ENCODE data around the gene GPATCH8. TPM values are rescaled to one million over a fixed set of nuclear protein-coding genes. Genes with fewer than 3 reads are reported as not detected.

The GPATCH8 gene
- total and polyA plus RNA-seq, 8 donors, result 5.2 to 58.2 (median 19.5) TPM

GRCh38 chr17:44465897-44466296, 37.3 kb downstream of the GPATCH8 start:
- intact Hi-C loops (cut with DNase I; ENCODE audit: low total_unique reads), result no loop called here
- Histone ChIP-seq H3K27ac (no peak overlapping the region), H3K4me3 (no peak overlapping the region), H3K27me3 (no peaks in the 10 kb centered on the region), H3K9me3 (no peaks in the 10 kb centered on the region), H3K4me1 (peaks cover 0 to 54% (median 22%) of the 10 kb centered on the region in 4 donors), H3K36me3 (peaks cover 0 to 31% (median 20%) of the 10 kb centered on the region in 4 donors)
- TF ChIP-seq CTCF (IDR thresholded peaks at IDR 0.05) (no peak), POLR2AphosphoS5 (IDR thresholded peaks at IDR 0.05) (no peak), POLR2A (IDR thresholded peaks at IDR 0.05) (no peak), EP300 (IDR thresholded peaks at IDR 0.05) (no peak)
- 92 to 94% (median 92%) methylated on average over 3 of the region's 3 CpGs for WGBS, 5 donors
- no peak for DNase-seq

- Histone ChIP-seq H3K27ac (no peak overlapping the region), H3K4me3 (no peak overlapping the region), H3K9me3 (no peaks in the 10 kb centered on the region), H3K4me1 (peaks cover 0 to 54% (median 22%) of the 10 kb centered on the region in 4 donors), H3K27me3 (no peaks in the 10 kb centered on the region), H3K36me3 (peaks cover 0 to 32% (median 18%) of the 10 kb centered on the region in 4 donors)
- 95 to 99% (median 97%) methylated on average over 2 of the region's 2 CpGs for WGBS, 5 donors
- intact Hi-C loops (cut with DNase I; ENCODE audit: low total_unique reads), result no loop called here
- DNase-seq, result no peak
- no peak for TF ChIP-seq POLR2A (IDR thresholded peaks at IDR 0.05)
- TF ChIP-seq POLR2AphosphoS5 (IDR thresholded peaks at IDR 0.05), result no peak
- TF ChIP-seq EP300 (IDR thresholded peaks at IDR 0.05), result no peak
- no peak for TF ChIP-seq CTCF (IDR thresholded peaks at IDR 0.05)
Observed at GRCh38 chr17:44465276-44465675, 37.9 kb downstream of the GPATCH8 start.

DNA sequence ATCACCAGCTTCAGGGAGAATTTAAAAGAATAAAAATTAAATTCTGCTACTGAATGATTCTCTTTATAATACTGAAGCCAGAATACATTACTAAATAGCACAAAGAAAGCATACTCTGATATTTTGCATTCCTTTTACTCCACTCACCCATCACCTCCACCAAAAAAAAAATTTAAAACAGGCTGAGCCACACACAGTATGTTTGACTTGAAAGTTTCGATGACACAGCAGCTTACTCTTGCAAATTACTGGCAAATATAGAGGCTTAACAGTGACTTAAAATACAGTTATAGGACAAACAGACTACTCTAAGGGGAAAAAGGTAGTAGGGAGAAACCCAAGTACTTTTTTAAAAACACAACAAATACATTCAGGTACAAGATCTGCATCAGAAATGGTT, 39.2 kb downstream of the GPATCH8 start:
- H3K4me3 ChIP-seq, result no peak overlapping the region
- no peaks in the 10 kb centered on the region for H3K9me3 ChIP-seq
- no peaks in the 10 kb centered on the region for H3K27me3 ChIP-seq
- no peak for DNase-seq
- H3K27ac ChIP-seq, result no peak overlapping the region
- peaks cover 0 to 51% (median 24%) of the 10 kb centered on the region in 4 donors for H3K4me1 ChIP-seq
- H3K36me3 ChIP-seq, result peaks cover 0 to 32% (median 18%) of the 10 kb centered on the region in 4 donors
- TF ChIP-seq POLR2A (IDR thresholded peaks at IDR 0.05), result no peak
- no peak for TF ChIP-seq CTCF (IDR thresholded peaks at IDR 0.05)
- TF ChIP-seq POLR2AphosphoS5 (IDR thresholded peaks at IDR 0.05), result no peak
- no peak for TF ChIP-seq EP300 (IDR thresholded peaks at IDR 0.05)
- 64 to 78% (median 72%) methylated on average over 1 of the region's 1 CpG for WGBS, 5 donors
- intact Hi-C loops (cut with DNase I; ENCODE audit: low total_unique reads), result no loop called here

DNA sequence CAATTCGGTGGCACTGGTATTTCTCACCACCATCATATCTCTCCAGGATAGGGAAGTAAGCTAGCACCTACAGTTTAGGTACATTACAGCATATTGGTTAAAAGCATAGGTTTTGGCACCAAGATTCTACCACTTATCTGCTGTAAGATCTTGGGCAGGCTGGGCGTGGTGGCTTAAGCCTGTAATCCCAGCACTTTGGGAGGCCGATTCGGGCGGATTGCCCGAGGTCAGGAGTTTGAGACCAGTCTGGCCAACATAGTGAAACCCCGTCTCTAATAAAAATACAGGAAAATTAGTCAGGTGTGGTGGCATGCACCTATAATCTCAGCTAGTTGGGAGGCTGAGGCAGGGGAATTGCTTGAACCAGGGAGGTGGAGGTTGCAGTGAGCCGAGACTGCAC, 51.4 kb downstream of the GPATCH8 start:
- Histone ChIP-seq H3K27me3 (no peaks in the 10 kb centered on the region), H3K27ac (no peak overlapping the region), H3K36me3 (peaks cover 0 to 17% (median 14%) of the 10 kb centered on the region in 4 donors), H3K9me3 (no peaks in the 10 kb centered on the region), H3K4me1 (no peaks in the 10 kb centered on the region), H3K4me3 (no peak overlapping the region)
- DNase-seq, result no peak
- intact Hi-C loops (cut with DNase I; ENCODE audit: low total_unique reads), result no loop called here
- TF ChIP-seq CTCF (IDR thresholded peaks at IDR 0.05) (no peak), POLR2AphosphoS5 (IDR thresholded peaks at IDR 0.05) (no peak), EP300 (IDR thresholded peaks at IDR 0.05) (no peak), POLR2A (IDR thresholded peaks at IDR 0.05) (no peak)
- 89 to 97% (median 95%) methylated on average over 8 of the region's 8 CpGs for WGBS, 5 donors
